GM12864 (cell line): Measurements from ENCODE around the gene RFNG.
A peak's percentile ranks its signal among the peaks of the same experiment; 100 is the strongest.

Experiments
- DNase-seq: peaks from one replicate; pipeline ENCODE4 v3.0.0-alpha.2; 2011; ENCODE audit warnings: low read depth
- H3K4me3 ChIP-seq: 2 replicates; pipeline ENCODE4 v1.5.1; 2011; ENCODE audit warnings: mild to moderate bottlenecking, low read depth, low read length, control low read depth
- TF ChIP-seq, protein P1 (sequence below): IDR thresholded peaks from 2 replicates; pipeline ENCODE4 v1.5.1; 2011; ENCODE audit warnings: low read depth, mild to moderate bottlenecking, moderate library complexity, low read length, control low read depth, inconsistent platforms; ENCODE audit errors: missing control alignments

Gene RFNG

DNA sequence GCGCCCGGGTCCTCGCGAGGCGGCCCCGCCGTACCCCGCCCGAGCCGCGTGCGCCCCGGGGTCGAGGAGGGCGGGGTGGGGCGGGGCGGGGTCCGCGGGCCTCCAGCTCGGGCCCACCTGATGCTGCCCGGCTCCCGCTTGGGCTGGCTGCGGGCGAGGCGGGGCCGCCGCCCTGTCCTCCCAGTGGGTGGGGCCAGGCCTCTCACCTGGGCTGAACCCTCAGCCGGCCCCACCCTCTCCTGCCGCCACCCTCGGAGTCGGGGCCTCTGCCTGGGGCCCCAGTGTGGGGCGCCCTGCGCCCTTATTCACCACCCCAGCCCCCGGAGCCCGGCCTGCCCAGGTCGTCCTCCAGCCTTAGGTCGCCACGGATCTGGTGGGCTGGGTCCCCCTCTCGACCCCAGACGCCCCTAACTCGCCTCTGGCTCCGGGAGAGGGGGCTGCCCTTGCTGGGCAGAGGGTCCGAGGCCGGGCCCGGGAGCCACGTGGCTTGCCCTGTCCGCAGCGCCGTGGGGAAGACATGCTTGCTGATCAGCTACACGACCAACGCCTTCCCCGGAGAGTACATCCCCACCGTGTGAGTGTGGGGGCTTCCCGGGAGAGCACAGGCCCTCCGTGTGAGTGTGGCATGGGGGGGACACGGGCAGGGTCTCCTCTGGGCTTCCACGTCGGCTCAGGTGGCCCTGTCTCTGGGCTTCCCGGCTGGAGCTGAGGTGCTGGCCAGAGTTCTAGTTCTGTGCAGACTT, 19.6 kb downstream of the RFNG start:
- DNase-seq, result no peak
- peak overlapping the region; percentile 14; the same call in 1 of the 2 replicates for H3K4me3 ChIP-seq
- TF ChIP-seq, protein P1, sequence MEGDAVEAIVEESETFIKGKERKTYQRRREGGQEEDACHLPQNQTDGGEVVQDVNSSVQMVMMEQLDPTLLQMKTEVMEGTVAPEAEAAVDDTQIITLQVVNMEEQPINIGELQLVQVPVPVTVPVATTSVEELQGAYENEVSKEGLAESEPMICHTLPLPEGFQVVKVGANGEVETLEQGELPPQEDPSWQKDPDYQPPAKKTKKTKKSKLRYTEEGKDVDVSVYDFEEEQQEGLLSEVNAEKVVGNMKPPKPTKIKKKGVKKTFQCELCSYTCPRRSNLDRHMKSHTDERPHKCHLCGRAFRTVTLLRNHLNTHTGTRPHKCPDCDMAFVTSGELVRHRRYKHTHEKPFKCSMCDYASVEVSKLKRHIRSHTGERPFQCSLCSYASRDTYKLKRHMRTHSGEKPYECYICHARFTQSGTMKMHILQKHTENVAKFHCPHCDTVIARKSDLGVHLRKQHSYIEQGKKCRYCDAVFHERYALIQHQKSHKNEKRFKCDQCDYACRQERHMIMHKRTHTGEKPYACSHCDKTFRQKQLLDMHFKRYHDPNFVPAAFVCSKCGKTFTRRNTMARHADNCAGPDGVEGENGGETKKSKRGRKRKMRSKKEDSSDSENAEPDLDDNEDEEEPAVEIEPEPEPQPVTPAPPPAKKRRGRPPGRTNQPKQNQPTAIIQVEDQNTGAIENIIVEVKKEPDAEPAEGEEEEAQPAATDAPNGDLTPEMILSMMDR, result no peak

DNA sequence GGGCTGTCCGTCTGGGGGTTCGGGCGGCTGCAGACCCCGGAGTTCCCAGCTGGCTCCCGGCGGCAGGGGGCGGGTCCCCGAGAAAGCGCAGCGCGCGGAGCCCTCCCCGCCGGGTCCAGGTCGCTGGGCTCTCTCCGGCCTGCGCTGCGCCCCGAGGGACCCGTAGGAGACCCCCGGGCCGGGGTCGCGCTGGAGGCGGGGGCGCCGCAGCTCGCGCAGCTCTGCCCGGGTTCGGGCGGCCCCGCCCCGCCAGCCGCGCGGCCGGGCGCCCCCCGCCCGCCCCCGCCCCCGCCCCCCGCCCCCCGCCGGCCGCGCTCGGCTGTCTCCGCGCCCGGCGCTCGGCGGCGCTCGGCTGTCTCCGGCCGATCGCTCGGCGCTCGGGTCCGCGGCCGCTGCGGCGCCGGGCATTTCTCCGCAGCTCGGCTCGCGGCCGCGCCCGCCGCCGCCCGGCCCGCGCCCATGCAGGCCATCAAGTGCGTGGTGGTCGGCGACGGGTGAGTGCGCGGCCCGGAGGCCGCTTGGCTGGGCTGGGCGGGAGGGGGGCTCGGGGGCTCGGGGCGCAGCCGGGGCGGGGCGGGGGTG, 20.2 kb downstream of the RFNG start, which contains the start of gene RAC3:
TSS of gene RAC3 (plus strand) at position 376 of the 582 bp plus-strand sequence. CDS start at position 460, 84 bp downstream.
- TF ChIP-seq, protein P1, result no peak
- no peak for DNase-seq
- peak within 1 kb of the TSS; percentile 33 for H3K4me3 ChIP-seq

DNA sequence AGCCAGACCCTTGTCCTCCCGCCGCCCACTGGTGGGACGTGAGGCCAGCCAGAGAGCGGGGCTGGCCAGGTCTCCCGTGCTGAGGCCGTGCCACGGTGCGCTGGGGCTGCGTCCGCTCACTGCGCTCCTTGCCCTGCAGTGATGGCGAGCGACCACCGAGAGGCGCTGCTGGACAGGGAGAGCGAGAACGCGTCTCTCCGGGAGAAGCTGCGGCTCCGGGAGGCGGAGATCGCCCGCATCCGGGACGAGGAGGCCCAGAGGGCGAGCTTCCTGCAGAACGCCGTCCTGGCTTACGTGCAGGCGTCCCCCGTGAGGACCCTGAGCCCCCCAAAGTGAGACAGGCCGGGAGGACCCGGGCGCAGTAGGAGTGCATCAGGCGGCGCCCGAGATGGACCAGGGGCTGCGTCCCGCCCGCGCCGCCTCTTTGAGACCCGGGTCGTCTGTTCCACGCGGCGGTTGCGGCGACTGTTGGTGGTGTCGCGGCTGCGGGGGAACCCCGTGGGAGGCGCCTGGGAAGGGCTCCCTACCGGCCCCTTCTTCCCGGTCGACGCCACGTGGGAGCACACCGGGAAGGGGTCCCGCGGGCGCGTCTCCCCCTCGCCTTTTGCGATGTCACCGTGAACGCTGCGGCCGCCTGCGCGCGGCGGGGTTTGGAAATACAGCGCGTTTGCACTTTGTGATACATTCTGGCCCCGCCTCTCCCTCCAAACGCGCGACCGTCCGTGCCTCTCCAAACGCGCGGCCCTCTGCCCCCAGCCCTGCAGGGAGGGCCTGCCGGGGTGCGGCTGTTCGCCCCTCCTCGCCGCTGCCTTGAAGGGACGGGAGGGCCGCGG, 20.9 kb downstream of the RFNG start:
- TF ChIP-seq, protein P1, result peak; percentile 86
- DNase-seq, result no peak
- H3K4me3 ChIP-seq, result peak overlapping the region; percentile 33

DNA sequence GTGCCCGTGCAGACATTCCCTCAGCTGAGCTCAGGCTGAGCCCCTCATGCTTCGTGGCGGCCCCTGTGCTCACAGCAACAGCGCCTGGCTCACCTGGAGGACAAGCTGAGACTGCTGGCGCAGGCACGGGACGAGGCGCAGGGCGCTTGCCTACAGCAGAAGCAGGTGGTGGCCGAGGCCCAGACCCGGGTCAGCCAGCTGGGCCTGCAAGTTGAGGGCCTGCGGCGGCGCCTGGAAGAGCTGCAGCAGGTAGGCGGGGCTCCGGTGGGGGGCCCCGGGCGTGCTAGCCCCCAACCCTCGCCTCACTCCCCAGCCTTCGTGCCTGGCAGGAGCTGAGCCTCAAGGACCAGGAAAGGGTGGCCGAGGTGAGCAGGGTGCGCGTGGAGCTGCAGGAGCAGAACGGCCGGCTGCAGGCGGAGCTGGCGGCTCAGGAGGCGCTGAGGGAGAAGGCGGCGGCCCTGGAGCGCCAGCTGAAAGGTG, 21.6 kb downstream of the RFNG start:
- TF ChIP-seq, protein P1, result no peak
- DNase-seq, result no peak
- no peak overlapping the region for H3K4me3 ChIP-seq

DNA sequence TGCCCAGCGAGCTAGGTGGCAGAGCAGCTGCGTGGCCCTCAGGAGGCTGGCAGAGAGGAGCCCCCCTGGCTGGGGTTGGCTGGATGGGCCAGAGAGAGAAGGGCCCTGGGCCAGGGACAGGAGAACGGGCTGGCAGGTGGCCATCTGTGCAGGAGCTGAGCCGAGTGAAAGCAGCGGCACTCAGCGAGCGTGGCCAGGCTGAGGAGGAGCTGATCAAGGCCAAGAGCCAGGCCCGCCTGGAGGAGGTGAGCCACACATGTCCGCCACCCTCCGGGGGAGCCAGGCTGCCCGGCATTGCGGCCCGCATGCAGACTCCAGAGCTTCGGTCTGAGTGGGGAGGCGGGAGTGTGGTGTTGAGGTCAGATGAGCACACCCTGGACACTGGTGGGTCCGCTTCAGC, 22.2 kb downstream of the RFNG start:
- TF ChIP-seq, protein P1, result no peak
- no peak overlapping the region for H3K4me3 ChIP-seq
- no peak for DNase-seq

DNA sequence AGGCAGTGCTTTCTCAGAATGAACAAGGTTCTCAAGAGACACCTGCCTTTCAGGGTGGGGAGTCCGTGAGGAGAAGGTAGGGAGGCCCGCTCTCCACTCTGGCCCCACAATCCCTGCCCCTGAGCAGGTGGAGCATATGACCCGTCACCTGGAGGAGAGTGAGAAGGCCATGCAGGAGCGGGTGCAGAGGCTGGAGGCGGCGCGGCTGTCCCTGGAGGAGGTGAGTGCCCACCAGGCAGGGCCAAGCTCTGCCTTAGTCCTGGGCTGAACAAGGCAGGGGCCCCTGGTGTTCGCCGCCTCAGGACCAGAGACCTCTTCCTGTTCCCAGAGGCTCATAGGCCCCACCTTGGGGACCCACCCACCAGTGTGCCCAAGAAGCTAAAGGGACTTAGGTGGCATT, 22.6 kb downstream of the RFNG start:
- DNase-seq, result no peak
- H3K4me3 ChIP-seq, result no peak overlapping the region
- TF ChIP-seq, protein P1, result no peak
